Fibroblast of lung (primary cell): ENCODE results near the gene SAG. TPM values are rescaled to one million over a fixed set of nuclear protein-coding genes. Genes with fewer than 3 reads are reported as not detected.
A peak's percentile ranks its signal among the peaks of the same experiment; 100 is the strongest.
"Not testable (repeated sequence)": the region's sequence is repeated elsewhere in the genome, so short reads cannot be mapped to it uniquely, and the experiment has no call there.

Experiments used
- DNase-seq, 2 donors: peaks; one replicate each; pipeline versions ENCODE4 v3.0.0 to v3.0.0-alpha.2; 2010; ENCODE audit warnings: low read depth in 2 of 2
- H2AFZ ChIP-seq: 2 replicates; pipeline ENCODE4 v1.5.1; 2012; ENCODE audit warnings: low read length, control low read depth, inconsistent platforms
- H3K27ac ChIP-seq: 2 replicates; pipeline ENCODE4 v1.5.1; 2011; ENCODE audit warnings: low read length, control low read depth; ENCODE audit not compliant: insufficient read depth
- H3K27me3 ChIP-seq: 2 replicates; pipeline ENCODE4 v1.5.1; 2011; ENCODE audit warnings: mild to moderate bottlenecking, low read length; ENCODE audit not compliant: control insufficient read depth, insufficient read depth
- H3K36me3 ChIP-seq: 2 replicates; pipeline ENCODE4 v1.5.1; 2011; ENCODE audit warnings: low read length; ENCODE audit not compliant: control insufficient read depth, insufficient read depth
- H3K4me1 ChIP-seq: 2 replicates; pipeline ENCODE4 v1.5.1; 2011; ENCODE audit warnings: low read length; ENCODE audit not compliant: control insufficient read depth, insufficient read depth; ENCODE audit errors: extremely low read depth
- H3K4me2 ChIP-seq: 2 replicates; pipeline ENCODE4 v1.5.1; 2011; ENCODE audit warnings: low read length, control low read depth; ENCODE audit not compliant: insufficient read depth; ENCODE audit errors: extremely low read depth
- H3K4me3 ChIP-seq, 4 experiments: fragments of 200-600 bp in 1 of 4; sonication (generic) in 1 of 4; replicated peaks in 1 of 4; 2 replicates each; pipeline ENCODE4 v1.5.1; 2011 to 2016; ENCODE audit warnings: low read length in 4 of 4, low read depth in 3 of 4, mild to moderate bottlenecking in 3 of 4, control low read depth in 2 of 4, inconsistent platforms in 1 of 4, mixed read lengths in 1 of 4; ENCODE audit not compliant: insufficient read depth in 1 of 4; ENCODE audit errors: control extremely low read depth in 1 of 4
- H3K79me2 ChIP-seq: 2 replicates; pipeline ENCODE4 v1.5.1; 2012; ENCODE audit warnings: mild to moderate bottlenecking, low read length, inconsistent platforms; ENCODE audit not compliant: control insufficient read depth, insufficient read depth
- H3K9ac ChIP-seq: 2 replicates; pipeline ENCODE4 v1.5.1; 2011; ENCODE audit warnings: mild to moderate bottlenecking, low read length, control low read depth; ENCODE audit not compliant: insufficient read depth
- H3K9me3 ChIP-seq: 2 replicates; pipeline ENCODE4 v1.5.1; 2012; ENCODE audit warnings: low read depth, low read length; ENCODE audit not compliant: control insufficient read depth, insufficient read depth
- H4K20me1 ChIP-seq: 2 replicates; pipeline ENCODE4 v1.5.1; 2011; ENCODE audit warnings: low read length; ENCODE audit not compliant: control insufficient read depth, insufficient read depth; ENCODE audit errors: extremely low read depth
- EZH2 ChIP-seq: IDR thresholded peaks from 2 replicates; pipeline ENCODE4 v1.5.1; 2012; ENCODE audit warnings: low read length, control low read depth, mild to moderate bottlenecking; ENCODE audit errors: missing control alignments
- polyA plus RNA-seq, 2 donors: library from polyadenylated mRNA; depleted of rRNA in 1 of 2; stranded (reverse) in 1 of 2; unstranded in 1 of 2; fragments of >200 nt; gene quantifications; 2 replicates each; pipeline ENCODE4 v1.2.1, GENCODE V29; 2011 to 2012; ENCODE audit warnings: missing spikeins in 1 of 2
- total RNA-seq: library from RNA; depleted of rRNA; stranded (reverse); fragments of >200 nt; gene quantifications from 2 replicates; pipeline ENCODE4 v1.2.1, GENCODE V29; 2014
- TF ChIP-seq, protein P1 (sequence below), 2 donors: IDR thresholded peaks in 1 of 2; conservative IDR thresholded peaks in 1 of 2; 1 replicate in 1 of 2; 2 replicates in 1 of 2; pipeline ENCODE4 v1.5.1; 2011 to 2012; ENCODE audit warnings: low read length in 2 of 2, control low read depth in 1 of 2, inconsistent platforms in 1 of 2, low read depth in 1 of 2, mild to moderate bottlenecking in 1 of 2

Gene SAG
- total and polyA plus RNA-seq, 2 donors (not counting 1 experiment from before 2014, with no cell fraction given), result not detected

- no peaks in the 10 kb centered on the region for H4K20me1 ChIP-seq
- H3K27ac ChIP-seq, result no peak overlapping the region
- peak in 1 of 2 donors; percentile 49 for DNase-seq
- H3K36me3 ChIP-seq, result no peaks in the 10 kb centered on the region
- H3K4me1 ChIP-seq, result no peaks in the 10 kb centered on the region
- H3K4me3 ChIP-seq, result no peak overlapping the region
- no peaks in the 10 kb centered on the region for H3K27me3 ChIP-seq
- no peak for TF ChIP-seq EZH2
- TF ChIP-seq, protein P1, sequence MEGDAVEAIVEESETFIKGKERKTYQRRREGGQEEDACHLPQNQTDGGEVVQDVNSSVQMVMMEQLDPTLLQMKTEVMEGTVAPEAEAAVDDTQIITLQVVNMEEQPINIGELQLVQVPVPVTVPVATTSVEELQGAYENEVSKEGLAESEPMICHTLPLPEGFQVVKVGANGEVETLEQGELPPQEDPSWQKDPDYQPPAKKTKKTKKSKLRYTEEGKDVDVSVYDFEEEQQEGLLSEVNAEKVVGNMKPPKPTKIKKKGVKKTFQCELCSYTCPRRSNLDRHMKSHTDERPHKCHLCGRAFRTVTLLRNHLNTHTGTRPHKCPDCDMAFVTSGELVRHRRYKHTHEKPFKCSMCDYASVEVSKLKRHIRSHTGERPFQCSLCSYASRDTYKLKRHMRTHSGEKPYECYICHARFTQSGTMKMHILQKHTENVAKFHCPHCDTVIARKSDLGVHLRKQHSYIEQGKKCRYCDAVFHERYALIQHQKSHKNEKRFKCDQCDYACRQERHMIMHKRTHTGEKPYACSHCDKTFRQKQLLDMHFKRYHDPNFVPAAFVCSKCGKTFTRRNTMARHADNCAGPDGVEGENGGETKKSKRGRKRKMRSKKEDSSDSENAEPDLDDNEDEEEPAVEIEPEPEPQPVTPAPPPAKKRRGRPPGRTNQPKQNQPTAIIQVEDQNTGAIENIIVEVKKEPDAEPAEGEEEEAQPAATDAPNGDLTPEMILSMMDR (conservative IDR thresholded peaks at IDR 0.05 in 1 of 2, IDR thresholded peaks at IDR 0.05 in 1 of 2; ENCODE audit: low read depth in 1 of 2, low read length in 2 of 2), result no peak
- H3K9ac ChIP-seq, result no peak overlapping the region
- H2AFZ ChIP-seq, result no peak overlapping the region
- no peaks in the 10 kb centered on the region for H3K79me2 ChIP-seq
- no peak overlapping the region for H3K4me2 ChIP-seq
- H3K9me3 ChIP-seq, result no peaks in the 10 kb centered on the region
Observed at GRCh38 chr2:233373316-233373715, 65.7 kb downstream of the SAG start.

GRCh38 chr2:233374776-233375175 is 67.2 kb downstream of the SAG start:
- not testable (repeated sequence) for DNase-seq

DNA sequence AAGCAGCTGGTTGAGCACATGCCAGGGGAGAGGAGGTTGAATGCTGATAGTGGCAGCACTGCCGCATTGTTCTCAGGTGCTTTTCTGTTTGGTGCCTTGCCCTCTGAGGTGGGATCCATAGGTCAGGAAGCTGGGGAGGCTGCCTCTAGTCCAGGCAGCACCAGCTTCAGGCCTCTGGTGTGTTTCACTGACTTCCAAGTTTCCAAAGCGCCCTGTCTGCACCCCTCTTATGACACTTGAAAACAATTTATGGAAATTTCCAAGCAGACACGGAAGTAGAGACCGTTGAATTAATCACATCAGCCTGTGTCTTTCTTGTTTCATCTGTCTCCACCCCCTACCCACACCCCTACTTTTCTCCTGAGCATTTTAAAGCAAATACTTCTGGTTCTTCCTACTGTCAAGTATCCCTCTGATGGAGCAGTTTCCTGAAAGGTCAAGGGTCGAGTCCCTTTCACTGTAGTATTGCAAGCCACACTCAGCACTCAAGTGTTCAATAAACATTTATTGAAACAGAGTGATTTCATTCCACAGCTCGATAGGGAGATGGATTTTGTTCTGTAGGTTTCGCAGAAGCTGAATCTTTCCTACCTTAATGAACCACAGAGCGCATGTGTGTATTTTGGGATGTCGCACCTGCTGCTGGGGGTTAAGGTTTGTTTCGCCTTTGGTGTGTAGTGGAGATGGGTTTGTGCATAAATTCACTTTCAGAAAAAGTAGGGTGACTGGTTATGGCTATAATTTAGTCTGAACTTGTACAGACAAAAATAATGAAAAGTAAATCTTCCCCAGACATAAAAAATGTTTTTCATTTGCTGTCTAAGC is 68.1 kb downstream of the SAG start:
- Histone ChIP-seq H3K27me3 (no peaks in the 10 kb centered on the region), H3K4me3 (no peak overlapping the region), H3K4me1 (no peaks in the 10 kb centered on the region), H3K9me3 (no peaks in the 10 kb centered on the region), H3K27ac (no peak overlapping the region), H3K4me2 (no peak overlapping the region), H2AFZ (no peak overlapping the region), H3K79me2 (no peaks in the 10 kb centered on the region), H3K36me3 (no peaks in the 10 kb centered on the region), H3K9ac (no peak overlapping the region), H4K20me1 (no peaks in the 10 kb centered on the region)
- TF ChIP-seq, protein P1 (conservative IDR thresholded peaks at IDR 0.05 in 1 of 2, IDR thresholded peaks at IDR 0.05 in 1 of 2; ENCODE audit: low read depth in 1 of 2, low read length in 2 of 2), result no peak
- TF ChIP-seq EZH2, result no peak
- no peak for DNase-seq

More at GRCh38 chr2:233374776-233375175, 67.2 kb downstream of the SAG start:
- H3K9me3 ChIP-seq, H4K20me1 ChIP-seq, H2AFZ ChIP-seq, H3K36me3 ChIP-seq, H3K79me2 ChIP-seq, H3K9ac ChIP-seq, H3K27me3 ChIP-seq, H3K27ac ChIP-seq, H3K4me3 ChIP-seq, H3K4me2 ChIP-seq, H3K4me1 ChIP-seq: not testable (repeated sequence)
